Stimulated activated CD4-positive, alpha-beta T cell treated with anti-CD3 and anti-CD28 coated beads, Interleukin-1b, Interleukin-23, amount 100 ng/mL, for 24 hours (primary cell): ENCODE measurements around the gene TUBB4B.

Experiments
- DNase-seq, 4 experiments: peaks; one replicate each; pipeline ENCODE4 v3.0.0-alpha.2; 2020; ENCODE audit warnings: low read depth in 4 of 4, low spot score in 1 of 4

Gene TUBB4B

GRCh38 chr9:137293094-137293481 is 52.0 kb downstream of the TUBB4B start:
- DNase-seq, result no peak
